Stimulated activated CD4-positive, alpha-beta T cell treated with anti-CD3 and anti-CD28 coated beads, TNF-alpha, amount 100 ng/mL, for 4 hours (primary cell): ENCODE data around the gene PET117.
"Not testable (repeated sequence)": the region's sequence is repeated elsewhere in the genome, so short reads cannot be mapped to it uniquely, and the experiment has no call there.

Experiments used
- DNase-seq, 3 experiments: peaks; one replicate each; pipeline ENCODE4 v3.0.0-alpha.2; 2020; ENCODE audit warnings: low read depth in 3 of 3

The PET117 gene

DNA sequence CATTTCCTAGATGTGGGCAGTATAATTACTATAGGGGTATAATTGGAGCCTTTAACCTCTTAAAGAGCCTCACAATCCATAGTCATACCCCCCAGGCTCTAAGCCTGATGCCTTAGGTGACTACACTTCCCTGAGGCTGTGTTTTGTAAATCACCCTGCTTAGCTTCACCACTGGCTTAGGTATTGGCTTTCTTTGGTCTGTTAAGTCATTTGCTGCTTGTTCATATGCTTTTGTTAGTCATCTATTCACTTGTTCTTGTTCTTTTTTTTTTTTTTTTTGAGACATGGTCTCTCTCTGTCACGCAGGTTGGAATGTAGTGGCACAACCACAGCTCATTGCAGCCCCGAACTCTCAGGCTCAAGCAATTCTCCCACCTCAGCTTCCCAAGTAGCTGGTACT is 26.7 kb downstream of the PET117 start:
- no peak for DNase-seq

DNA sequence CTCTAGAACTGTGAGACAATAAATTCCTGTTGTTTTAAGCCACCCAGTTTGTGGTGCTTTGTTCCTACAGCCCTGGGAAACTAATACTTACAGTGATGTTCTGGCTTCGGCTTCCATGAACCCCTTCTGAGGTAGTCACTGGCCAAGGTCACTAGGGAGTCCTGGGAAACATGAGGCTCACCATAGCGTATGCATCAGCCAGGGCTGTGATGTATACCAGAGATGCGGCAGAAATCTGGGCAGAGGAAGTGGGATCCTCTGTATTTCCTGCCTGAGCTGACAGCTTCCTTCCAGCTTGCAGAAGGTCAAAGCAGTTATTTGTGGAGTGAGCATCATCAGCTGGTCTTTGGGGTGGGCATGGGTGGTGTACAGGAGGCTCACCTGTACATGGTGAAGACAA is 27.9 kb downstream of the PET117 start:
- DNase-seq: no peak

DNA sequence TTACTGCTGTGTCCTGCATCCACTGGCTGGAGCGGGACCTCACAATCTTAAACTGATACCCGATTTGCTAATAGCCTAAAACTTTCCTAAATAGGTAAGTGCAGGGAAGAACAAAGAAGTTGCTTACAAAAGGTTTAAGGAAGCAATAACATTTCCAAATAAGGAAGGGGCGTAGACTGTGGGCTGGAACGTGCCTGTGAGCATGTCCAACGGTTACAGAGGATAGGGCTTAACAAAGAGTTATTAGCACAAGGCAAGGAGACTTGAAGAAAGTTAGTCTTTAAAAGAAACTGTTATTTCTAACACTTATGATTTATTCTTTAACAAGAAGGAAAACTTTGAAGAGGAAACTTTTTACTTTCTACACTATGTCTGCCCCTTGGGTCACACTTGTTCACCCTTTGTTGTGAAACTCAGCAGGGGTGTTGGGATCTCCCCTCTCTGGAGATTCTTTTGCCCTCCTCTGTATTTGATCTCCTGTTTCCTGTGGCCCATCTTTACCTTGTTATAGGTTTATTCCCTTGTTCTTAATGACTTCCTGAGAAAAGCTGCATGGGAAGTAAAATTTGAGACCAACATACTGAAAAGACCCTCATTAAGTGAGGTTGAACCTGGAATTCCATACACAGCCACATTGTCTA is 28.7 kb downstream of the PET117 start:
- no peak for DNase-seq

DNA sequence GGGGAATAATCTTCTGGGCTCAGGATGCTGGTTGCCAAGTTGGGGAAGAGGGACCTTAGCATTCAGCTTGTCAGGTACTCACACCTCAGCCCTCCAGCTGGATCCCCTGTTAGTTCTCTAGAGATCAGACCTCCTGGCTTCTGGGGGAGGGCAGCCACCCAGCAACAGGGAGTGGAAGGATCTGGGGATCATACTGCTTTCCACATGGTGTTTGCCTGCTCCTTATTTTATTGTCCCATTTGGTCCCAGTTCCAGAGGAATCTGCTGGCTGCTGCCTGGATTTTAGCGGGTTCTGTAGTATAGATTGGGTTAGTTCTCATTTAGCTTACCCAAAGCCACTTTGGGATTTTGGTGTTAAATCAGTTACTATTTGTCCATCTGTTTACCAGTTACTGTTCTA is 29.3 kb downstream of the PET117 start:
- DNase-seq: no peak

DNA sequence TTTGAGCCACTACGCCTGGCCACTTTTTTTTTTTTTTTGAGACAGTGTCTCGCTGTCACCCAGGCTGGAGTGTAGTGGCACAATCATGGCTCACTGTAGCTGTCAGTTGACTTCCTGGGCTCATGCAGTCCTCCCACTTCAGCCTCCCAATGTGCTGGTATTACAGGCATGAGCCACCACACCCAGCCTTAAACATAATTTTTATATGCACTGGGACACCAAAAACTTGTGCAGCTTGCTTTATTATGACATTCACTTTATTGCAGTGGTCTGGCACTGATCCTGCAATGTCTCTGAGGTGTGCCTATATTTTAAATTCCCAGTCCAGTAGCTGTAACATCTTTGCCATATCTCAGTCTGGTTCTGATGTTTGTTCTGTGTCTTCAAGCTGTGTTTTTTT is 34.7 kb downstream of the PET117 start:
- DNase-seq: no peak

DNA sequence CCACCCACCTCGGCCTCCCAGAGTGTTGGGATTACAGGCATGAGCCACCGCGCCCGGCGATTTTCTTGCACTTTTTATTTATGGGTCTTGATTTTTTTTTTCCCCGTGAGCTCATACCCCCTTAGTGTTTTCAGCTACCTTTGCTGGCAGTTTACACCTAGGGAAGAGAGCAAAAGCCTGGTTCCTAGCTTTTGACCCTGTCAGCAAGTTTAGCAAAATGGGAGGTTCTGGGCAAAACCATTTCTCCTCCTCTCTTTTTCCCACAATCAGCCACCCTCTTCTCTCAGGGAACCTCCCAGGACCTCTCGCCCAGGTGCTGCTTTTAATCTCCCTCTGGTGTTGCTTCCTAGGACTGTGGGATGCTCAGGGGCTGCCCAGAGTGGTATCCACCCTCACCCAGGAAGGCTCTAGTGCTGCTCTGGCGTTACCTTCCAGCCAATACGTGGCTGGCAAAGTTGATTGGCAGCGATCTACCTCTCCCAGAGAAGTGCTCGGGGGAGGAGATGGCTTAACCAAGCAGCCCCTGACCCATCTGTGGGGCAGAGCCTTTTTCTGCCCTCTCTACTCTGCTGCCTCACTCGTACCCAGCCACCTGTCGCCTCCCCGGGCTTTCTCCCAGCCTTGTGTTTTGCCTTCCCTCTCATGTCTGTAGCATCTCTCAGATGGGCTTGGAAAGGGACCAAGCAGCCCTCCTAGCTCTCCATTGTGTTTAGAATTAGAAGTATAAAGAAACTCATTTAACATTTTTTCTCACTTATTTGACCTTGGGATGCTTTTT is 37.4 kb downstream of the PET117 start:
- DNase-seq: no peak

DNA sequence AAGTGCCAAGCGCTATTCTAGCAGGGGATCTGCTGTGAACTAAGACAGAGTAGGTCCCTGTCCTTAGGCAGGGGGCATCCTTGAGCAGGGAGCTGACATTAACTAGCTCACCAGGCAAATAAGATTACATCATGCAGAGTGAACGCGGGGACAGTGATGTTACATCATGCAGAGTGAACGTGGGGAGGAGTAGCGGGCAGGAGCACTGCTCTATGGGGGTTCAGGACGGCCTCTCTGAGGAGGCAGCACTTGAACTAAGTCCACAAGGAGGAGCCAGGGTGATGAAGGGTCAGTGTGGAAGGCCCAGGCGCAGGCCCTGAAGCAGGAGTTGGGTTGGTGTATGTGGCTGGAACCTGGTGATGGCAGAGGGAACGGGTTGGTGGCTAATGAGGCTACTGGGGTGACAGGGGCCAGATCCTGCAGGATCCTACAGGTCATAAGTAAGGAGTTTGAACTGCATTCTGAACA is 38.7 kb downstream of the PET117 start:
- no peak for DNase-seq

DNA sequence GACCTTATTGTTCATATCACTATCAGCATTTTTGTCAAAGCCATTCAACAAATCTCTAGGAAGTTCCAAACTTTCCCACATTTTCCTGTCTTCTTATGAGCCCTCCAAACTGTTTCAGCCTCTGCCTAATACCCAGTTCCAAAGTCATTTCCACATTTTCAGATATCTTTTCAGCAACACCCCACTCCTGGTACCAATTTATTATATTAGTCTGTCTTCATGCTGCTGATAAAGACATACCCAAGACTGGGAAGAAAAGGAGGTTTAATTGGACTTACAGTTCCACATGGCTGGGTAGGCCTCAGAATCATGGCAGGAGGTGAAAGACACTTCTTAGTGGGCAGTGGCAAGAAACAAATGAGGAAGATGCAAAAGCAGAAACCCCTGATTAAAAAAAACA is 42.7 kb downstream of the PET117 start:
- DNase-seq: not testable (repeated sequence)

DNA sequence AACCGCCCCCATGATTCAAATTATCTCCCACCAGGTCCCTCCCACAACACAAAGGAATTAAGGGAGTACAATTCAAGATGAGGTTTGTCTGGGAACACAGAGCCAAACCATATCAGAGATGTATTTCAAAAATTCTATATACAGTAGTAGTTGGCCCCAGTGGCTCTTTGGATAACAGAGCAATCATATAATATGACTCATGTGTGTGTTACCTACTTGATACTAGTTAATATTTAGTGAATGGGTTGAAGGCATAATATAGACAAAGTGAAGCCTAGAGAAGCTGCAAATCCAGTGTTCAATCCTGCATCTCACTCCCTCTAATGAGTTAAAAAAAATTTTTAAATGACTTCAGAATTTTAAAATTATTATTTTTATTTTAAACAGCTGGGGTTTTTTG is 43.2 kb downstream of the PET117 start:
- no peak for DNase-seq

DNA sequence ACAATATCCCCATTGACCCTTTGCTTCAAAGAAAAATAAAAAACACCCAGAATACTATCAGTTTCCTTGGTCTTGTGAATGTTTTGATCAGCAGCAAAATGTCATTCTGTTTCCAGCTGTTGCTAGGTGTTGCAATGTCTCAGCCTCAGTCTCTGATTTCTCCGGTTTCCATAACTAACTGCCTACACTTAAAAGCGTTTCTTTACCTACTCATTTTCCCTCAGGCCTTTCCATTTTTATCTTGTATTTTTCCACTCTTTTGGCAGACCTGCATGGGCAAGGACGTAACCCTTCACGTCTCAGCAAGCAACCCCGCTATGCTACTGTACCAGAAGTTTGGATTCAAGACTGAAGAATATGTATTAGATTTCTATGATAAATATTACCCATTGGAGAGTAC is 49.4 kb downstream of the PET117 start:
- no peak for DNase-seq

DNA sequence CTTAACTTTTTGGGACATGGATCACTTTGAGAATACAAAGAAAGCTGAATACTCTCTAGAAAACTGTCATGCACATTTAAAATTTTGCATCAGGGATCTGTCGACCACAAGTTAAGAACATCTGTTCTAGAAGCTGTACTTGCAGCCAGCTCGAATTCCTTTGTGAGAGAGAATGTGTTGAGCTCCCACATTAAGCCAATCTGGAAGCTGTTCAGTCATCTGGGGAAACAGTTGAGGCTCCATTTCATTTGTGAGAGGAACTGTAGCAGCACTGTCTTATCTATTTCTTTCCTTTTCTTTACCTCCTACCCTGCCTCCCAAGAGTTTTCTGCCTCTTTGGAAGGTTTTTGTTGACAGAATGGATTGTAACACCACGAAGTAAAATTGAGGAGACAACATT is 50.8 kb downstream of the PET117 start:
- DNase-seq: no peak

DNA sequence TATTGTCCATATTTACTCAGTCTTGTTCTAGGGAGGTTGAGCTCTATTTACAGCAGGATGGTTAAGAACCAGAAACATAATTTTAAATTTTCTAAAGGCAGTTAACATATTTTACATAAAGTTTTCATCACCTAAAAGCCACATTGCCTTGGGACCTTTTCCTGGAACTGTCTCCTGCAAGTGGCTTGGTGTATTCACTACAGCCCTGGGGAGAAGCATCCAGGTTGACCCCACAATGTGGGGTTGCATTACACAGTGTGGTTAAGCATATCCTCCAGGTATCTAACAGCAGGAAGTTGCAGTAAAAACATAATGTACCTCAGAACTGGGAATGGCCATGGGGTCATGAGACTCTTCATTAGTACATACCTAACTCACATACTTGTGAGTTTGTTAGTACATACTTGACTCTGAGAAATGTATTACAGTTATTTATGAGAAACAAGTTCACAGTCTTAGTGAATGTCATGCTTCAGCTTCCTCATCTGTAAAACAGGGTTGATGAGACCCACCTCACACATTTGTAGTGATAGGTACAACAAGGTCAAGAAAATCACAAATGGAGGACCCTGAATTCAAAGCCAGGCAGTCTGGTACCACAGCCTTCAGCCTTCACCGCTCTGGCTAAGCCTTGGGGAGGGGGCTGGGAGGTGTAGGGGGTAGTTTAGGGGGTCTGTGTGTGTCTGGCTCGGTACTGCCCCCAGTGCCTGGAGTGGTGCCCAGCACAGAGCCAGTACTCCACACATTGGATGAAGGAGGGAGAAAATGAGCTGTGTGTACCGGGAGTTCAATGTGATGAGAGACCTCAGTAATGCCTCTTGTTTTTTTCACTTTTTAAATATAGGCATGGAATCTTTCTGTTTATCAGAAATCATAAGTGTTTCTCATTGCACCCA is 52.9 kb downstream of the PET117 start:
- no peak for DNase-seq

DNA sequence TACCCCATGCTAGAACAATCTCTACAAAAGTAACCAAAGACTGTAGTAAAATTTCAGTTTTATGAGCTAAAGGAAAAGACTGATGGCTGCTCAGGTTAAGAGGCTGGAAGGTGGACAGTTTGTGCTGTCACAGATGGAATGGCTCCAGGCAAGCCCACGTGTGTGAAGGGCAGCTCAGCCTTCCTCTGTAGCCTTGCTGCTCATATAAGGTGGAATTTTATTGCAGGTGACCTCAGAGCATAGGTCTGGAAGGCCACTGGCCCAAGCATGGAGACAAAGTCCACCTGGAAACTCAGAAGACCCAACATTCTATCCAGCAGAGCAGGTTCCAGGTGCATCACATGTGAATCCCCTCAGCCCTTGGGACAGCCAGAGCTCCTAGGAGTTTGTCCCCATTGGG is 53.6 kb downstream of the PET117 start:
- no peak for DNase-seq
